Subcutaneous adipose tissue (tissue), 4 donors: Measurements from ENCODE around the gene EXOC3L1. TPM values are rescaled to one million over a fixed set of nuclear protein-coding genes. Genes with fewer than 3 reads are reported as not detected.

Experiments
- total RNA-seq, 4 donors: library from RNA; depleted of rRNA; stranded (reverse); fragments of >200 nt; gene quantifications; one replicate each; pipeline ENCODE4 v1.1.0, GENCODE V29; 2016
- TF ChIP-seq, protein P1 (sequence below): fragments of 450-650 bp; IDR thresholded peaks from one replicate; pipeline ENCODE4 v1.5.1; 2016; ENCODE audit warnings: low read depth, mild to moderate bottlenecking, control low read depth, antibody characterized with exemption, moderate library complexity

Gene EXOC3L1
- total RNA-seq, 4 donors from 2014 or later, result 0.17 to 13.8 (median 1.7) TPM

DNA sequence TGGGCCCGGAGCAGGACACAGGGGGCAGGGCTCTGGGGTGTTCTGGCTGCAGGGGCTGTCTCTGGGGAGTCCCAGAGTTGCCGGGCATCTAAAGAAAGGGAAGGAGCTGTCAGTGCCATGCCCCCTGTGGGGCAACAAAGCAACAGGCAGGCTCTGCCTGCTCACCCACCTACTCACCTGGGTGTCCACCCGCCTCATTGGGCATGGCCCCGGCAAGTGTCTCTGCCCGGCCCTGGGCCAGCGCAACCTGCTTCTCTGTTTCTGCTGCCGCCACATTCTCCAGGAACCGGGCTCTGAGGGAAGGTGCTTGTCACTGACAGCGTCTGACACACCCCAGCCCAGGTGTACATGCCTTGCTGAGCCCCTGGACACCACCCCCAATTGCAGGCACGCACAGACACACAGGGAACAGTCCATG, 44.3 kb upstream of the EXOC3L1 start:
- TF ChIP-seq, protein P1, sequence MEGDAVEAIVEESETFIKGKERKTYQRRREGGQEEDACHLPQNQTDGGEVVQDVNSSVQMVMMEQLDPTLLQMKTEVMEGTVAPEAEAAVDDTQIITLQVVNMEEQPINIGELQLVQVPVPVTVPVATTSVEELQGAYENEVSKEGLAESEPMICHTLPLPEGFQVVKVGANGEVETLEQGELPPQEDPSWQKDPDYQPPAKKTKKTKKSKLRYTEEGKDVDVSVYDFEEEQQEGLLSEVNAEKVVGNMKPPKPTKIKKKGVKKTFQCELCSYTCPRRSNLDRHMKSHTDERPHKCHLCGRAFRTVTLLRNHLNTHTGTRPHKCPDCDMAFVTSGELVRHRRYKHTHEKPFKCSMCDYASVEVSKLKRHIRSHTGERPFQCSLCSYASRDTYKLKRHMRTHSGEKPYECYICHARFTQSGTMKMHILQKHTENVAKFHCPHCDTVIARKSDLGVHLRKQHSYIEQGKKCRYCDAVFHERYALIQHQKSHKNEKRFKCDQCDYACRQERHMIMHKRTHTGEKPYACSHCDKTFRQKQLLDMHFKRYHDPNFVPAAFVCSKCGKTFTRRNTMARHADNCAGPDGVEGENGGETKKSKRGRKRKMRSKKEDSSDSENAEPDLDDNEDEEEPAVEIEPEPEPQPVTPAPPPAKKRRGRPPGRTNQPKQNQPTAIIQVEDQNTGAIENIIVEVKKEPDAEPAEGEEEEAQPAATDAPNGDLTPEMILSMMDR, result no peak

DNA sequence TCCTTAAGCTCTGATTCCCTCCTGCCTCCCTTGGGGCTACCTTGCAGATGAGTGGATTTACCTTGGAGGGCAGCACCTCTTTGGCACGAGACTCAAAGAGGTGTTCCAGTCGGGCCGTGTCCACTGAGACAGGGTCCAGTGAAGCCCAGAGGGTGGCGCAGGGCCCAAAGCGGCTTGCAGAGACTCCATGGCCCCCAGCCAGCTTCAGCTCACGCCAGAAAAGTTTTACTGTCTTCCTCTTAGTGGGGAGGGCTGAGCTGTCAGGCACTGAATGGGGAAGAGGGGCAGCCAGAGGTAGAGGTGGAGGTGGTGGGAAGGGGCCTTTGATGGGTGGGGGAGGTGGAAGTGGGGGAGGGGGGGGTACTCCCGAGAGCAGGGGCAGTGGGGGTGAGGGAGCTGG, 43.7 kb upstream of the EXOC3L1 start:
- TF ChIP-seq, protein P1, result no peak

DNA sequence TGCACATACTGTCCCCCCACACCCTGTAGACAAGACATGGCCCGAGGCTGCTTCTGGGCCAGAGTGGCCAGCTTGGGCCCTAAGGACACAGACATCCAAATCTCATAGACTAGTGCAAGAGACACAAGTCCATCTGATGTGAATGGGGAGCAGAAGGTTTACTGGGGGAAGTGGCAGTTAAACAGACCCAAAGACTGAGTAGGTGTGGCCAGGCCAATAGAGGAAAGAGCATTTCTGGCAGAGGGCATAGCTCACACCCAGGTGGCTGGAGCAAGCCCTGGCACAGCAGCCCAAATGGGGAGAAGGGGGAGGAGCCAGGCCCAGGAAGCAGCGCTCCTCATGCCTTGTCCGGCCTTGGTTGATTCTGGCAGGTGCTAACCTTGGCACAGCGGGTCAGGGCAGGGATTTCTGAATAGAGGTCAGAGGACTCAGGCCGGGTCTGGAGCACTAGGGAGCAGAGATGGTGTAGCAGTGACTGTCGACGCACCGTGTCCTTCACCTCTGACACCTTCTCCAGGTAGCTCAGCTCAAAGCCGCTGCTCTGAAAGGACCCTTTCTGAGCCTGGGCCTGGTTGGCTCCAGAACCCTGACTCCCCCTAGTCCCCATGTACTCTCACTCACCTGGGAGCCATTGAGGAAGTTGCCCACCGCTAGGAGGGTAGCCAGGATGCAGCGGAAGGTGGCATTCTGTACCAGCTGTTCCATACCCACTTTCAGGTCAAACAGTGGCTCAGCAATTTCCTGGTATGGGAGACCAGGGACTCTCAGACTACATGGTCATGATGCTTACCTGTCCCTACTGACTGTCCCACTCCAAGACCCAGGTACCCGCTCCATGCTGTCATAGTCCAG, 41.1 kb upstream of the EXOC3L1 start:
- TF ChIP-seq, protein P1, result no peak

DNA sequence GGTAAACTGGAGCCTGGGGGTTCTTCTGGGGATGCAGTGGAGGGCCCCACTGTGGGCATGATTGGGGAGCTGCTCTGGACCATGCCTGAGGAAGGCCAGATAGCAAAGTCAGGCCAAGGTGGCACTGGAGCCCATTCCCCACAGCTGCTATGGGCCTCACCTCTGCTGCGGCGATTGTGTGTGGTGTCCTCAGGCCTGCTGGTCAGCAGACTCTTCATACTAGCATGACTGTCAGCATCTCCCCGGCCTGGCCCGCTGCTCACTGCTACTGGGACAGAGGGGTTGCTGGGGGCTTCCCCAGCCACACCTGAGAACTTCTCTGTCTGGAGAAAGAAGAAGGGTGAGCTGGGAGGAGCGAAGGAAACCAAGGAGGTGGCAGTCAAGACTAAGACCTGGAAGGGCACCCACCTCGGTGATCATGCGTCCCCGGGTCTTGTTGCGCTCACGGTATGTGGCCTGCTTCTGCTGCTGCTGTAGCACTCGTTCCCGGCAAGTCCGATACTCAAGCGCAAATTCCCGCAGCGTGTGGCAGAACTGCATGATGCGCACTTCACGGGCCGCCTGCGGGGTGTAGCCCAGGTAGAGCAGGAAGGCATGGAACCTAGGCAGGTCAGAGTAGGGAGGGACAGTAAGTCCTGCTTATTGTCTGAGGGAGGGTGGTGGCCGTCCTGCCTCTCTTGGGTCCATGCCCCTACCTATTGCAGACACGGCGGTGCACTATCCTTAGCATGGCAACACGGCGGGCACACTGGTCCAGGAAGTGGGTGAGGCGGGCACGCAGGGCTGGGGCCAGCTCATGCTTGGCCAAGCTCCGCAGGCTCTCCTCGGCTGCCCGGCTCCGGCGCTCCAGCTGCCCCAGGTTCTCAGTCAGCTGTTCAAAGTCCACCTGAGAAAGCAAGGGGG, 40.2 kb upstream of the EXOC3L1 start:
- TF ChIP-seq, protein P1, result no peak

DNA sequence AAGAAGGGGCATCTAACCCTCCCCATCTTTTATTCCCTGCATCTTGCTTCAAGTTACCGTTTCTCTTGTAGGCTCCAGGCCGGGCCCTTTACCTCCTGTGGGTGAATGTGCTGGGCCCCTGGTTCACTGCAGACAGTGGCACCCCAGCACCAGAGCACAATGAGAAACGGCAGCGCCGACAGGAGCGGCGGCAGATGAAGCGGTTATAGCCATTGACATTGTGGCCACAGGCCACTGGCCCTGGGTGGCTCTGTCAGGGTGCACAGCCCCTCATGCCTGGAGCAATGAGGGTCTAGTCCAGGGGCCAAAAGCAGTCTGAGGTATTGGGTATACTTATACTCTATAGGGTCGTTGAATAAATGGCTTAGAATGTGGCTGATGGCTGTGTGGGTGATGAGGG, 39.0 kb upstream of the EXOC3L1 start:
- TF ChIP-seq, protein P1, result no peak

GRCh38 chr16:67228034-67228785, 38.3 kb upstream of the EXOC3L1 start:
- TF ChIP-seq, protein P1, result no peak
